NCI-H2029 treated with DMSO at 0.1 percent for 48 hours (cell line): ENCODE measurements around the gene DCTD.
"Not testable (repeated sequence)": the region's sequence is repeated elsewhere in the genome, so short reads cannot be mapped to it uniquely, and the experiment has no call there.

Experiments
- DNase-seq: peaks from one replicate; lab custom pipeline; 2025; lab: John Stamatoyannopoulos, UW

DCTD gene

DNA sequence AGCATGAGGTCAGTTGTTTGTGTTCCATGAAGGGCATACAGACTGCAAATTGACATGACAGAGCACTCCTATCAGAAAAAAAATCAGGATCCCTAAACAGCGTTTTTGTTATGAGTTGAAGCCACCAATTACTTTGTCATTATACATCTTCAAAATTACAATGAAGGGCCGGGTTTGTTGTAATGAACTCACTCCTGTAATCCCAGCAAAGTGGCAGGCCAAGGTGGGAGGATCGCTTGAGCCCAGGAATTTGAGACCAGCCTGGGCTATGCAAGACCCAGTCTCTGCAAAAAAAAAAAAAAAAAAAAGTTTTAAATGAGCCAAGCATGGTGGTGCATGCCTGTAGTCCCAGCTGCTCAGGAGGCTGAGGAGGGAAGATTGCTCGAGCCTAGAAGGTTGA, 3.5 kb upstream of the DCTD start:
- no peak for DNase-seq

DNA sequence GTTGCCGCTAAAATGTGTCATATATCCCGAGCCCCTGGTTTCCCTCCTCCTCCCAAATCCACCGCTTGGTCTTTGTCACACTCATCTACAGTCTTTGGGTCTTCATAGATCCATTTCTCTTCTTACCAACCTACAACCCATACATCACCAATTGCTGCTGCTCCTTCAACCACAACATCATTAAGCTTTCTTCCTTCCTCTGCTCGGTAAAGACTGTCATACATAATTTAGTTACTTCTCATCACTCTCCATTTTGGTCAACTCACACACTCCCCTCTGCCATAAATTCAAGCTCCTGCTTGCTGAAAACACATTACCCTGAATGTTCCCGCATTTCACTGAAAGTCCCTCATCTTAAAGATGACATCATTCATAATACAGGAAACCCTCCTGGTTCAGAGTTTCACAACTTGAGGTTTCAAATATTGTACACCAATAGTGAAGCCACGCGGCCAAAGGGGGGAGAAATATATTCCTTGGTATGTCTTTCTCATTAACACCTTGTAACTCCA, 1.7 kb upstream of the DCTD start:
- DNase-seq: no peak

DNA sequence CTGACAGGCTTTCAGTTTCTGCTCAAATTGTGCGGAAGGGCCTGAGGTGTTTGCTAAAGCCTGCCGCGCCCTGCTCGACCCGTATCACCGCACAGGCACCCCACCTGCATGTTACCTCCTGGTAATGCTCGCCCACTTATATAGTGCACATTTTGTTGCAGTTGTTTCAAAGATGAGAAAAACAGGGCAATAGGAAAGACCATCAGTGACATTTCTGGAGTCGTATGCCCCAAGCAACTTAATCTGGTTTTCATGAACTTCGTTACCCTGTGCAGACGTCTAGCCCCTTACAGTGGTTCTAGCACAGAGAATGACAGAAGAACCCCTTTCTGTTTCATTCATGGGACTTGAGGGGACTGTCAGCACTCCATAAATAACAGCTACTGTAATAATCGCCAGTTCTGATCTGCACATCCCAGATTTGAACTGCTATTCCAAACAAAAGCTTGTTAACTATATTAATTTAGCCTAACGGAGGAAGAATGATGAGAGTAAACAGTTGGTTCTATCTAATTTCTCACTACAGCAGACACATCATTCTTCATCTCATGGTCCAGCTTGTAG, 940 bp upstream of the DCTD start:
- DNase-seq: no peak

DNA sequence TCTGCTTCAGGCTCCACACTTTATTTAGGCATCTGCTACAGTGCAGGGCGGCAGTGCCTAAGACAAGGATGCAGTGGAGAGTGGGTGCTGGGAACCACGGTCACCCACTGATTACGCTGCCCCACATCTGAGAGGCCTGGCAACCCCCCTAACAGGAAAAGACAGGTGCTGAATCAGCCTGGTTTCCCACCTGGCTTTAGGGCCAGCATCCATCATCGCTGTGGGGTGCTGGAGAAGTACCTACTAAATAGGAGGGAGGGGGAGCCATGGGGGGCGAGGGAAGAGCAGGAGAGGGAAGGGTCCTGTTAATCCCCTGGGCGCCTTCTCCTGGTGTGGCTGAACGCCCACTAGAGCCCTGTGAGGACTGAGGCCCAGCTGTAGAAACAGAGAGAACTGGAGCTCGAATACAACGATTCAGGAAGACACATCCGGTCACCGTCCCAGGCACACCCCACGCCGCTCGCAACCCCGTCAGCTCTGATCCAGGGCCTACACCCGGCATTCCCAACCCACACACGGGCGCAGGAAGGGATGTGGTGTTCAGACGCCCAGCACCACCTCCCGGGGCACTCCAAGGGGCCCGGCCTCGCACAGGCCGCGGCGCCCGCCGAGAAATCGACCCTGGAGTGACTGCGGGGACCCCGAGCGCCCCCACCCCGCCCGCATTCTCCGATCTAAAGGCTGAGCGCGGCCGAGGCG, 554 bp downstream of the DCTD start:
- DNase-seq: peak; percentile 11

DNA sequence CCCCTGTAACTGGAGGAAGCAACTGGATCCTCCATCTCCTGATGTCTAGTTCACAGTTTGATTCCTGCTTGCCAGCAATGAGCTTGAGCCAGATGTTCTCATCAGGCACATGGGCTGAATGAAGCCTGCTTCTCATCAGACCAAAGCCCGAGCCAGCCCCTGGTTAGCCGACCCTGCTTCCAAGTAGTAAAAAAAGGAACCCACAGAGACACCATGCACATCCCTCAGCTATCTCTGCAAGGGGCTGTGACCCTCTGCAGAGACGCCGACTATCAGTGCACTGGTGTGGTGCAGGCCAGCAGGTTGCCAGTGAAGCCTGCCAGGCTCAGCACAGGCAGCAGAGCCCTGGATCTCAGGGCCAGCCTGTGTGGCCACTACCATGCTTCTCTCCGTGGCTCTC, 2.8 kb downstream of the DCTD start:
- DNase-seq: no peak

DNA sequence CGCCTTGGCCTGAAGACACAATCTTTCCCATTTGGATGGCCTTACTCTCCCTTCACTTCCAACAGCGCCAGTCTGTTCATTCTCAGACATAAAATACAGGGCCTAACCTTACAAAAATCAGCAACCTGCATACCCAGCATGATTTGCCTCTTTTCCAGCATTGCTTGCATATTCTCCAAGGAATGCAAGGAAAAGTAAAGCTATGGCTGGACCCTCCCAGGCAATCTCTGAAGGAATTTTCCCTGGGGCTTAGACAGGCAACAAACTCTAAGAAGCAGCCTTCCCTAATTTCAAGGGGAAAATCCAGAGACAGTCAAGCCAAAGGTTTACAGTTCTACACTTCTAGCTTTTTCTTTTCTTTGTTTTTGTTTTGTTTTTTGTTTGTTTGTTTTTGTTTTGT, 3.6 kb downstream of the DCTD start:
- no peak for DNase-seq

DNA sequence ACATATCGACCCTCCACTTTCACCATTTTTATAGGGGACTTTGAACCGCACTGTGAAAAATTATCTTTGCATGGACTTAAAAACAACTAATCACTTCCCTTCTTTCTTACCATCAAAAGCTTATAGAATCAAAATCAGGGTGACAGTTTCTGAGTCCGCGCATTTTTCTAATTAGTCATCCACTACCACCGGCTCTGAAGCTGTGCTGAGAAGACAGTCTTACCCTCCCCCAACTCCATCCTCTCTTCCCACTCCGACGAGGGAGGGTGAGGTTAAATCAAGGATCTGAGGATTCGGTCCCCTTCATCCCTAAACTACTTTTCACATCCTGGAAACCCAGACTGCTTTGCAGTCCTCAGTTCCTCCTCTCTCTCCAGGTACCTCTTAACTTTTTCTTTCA, 4.2 kb downstream of the DCTD start:
- no peak for DNase-seq

DNA sequence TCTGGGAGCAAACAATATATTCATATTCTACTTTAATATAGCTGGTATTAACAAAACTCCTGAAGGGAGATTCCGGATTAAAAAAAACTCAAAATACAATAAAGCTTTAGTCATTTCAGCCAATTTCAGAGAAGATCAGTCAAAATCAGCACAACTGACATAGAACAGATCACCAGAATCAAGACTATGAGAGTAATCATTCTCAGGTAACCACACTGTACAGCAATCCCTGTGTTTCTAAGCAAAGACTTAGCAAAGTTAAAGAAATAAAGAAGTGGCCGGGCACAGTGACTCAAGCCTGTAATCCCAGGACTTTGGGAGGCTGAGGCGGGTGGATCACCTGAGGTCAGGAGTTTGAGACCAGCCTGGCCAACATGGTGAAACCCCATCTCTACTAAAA, 9.1 kb downstream of the DCTD start:
- DNase-seq: no peak

DNA sequence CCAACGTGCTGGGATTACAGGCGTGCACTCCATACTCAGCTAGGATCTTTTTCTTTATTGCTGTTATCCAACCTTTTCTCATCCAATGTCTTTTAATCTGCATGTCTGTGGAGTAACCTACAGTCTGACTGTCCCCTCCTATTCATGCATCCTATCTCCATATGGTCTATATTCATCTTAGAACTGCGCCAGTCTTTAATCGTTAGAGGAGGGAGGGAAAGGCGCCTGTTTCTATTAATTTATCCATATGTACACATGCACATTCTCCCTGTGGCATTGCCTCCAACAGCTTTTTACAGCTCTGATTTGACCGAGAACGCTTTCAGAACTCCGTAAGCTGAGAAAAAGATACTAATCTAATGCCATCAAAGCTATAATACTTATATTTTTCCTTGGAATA, 9.8 kb downstream of the DCTD start:
- no peak for DNase-seq

DNA sequence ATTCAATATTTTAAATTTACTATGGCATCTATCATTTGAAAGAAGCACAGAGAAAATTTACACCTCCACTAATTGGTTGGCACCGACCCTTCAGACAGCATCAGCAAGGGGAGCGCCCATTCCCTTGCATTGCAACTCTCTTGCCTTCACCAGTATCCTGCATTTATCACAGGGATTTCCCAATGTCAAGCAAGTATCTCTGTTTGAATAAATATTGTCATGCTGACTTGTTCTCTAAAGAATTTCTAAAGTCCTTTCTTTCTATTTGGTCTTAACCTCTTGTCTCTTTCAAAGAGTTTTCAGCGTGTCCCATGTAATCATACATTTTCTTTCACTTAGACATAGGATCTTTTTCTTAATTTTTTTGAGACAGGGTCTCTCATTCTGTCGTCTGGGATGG, 10.4 kb downstream of the DCTD start:
- no peak for DNase-seq

DNA sequence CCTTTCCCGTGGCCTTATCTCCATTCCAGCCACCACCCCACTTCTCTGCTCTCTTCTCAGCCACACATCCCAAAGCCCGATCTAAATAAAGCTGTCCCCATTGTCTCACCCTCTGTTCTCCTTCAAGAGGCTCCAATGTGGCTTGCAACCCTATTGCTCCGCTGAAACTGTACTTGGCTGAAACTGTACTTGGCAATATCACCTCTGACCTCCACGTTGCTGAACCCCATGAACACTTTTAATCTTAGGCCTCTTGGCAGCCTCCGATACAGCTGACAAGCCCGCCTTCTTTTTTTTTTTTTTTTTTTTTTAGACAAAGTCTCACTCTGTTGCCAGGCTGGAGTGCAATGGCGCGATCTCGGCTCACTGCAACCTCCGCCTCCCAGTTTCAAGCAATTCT, 12.1 kb downstream of the DCTD start:
- no peak for DNase-seq

DNA sequence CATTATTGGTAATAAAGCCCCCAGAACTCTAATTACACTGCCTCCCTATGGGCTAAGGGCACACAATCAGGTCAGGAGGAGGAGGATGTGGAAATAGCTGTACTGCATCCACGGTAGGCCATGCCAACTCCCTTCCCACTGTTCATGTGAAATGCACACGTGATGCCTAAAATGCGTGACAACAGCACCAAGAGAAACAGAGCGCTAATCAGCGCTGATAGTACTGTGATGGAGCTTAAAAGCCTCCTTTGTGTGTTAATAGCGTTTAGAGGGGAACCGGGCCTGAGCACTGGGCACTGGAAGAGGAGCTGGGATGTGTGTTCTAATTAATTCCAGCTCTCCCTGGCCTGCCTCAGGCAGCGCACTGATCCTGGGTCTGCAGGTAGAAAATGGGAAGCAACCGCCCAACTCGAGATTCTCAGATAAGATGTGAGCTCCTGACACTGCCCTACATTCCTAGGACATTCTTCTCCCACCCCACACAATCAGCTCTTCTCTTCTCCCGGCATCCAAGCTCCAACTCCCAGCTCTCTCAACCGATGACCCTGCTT, 12.9 kb downstream of the DCTD start:
- DNase-seq: no peak

DNA sequence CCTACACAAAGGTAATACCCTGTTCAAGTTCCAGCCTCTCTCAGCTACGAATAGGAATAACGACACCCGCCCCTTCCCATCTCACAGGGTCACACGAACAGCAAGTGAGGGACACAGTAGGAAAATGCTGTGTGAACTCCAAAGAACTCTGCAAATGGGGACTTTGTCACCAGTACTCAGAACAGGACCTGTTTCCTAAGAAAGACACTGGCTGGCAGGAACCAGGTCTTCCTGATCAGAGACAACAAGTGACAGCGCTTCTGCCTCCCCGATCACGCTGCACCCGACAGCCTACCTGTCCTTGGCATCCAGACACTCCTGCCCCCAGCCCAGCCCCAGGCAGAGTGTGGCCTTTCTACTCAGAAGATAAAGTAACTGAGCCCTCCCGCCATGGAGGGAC, 14.2 kb downstream of the DCTD start:
- DNase-seq: no peak

DNA sequence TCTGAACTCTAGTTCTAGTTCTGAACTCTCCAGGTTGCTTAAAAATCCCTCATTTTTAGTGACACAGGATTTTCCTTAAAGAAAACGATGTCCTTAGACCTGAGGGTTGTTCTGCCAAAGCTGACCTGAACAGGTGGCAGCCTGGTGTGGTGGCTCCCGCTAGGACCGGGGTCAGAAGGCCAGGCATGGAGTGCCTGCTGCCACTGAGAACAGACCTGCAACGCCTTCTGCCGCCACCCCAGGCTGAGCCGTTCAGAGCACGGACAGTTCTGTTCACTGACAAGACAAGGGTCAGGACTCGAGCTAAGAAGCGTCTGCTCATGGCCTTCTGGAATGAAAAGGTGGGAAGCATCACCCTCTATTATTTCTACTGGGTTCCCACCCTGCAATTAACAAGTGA, 15.8 kb downstream of the DCTD start:
- DNase-seq: no peak

DNA sequence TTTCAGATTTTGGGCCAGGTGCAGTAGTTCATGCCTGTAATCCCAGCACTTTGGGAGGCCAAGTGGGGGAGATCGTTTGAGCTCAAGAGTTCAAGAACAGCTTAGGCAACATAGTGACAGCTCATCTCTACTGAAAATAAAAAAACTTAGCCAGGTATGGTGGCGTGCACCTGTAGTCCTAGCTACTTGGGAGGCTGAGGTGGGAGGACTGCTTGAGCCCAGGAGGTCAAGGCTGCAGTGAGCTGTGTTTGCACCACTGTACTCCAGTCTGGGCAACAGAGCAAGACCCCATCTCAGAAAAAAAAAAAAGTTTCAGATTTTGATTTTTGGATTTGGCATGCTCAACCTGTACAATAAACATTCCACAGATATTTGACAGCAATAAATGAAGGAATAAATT, 17.2 kb downstream of the DCTD start:
- not testable (repeated sequence) for DNase-seq

DNA sequence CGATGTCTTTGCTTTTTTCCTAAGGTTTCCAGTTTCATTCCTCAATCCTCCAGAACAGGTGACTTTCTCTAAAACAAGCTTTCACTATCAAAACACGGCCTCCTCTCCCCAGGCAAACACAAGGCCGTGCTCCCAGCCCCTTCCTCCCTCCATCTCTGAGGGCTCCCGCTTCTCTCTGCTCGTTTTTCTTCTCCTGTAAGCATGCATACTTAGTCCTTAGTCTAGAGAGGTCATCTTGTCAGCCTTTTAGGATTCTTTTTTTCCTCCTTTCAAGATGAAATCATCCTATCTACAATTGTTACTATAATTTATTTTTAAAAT, 18.7 kb downstream of the DCTD start:
- no peak for DNase-seq

DNA sequence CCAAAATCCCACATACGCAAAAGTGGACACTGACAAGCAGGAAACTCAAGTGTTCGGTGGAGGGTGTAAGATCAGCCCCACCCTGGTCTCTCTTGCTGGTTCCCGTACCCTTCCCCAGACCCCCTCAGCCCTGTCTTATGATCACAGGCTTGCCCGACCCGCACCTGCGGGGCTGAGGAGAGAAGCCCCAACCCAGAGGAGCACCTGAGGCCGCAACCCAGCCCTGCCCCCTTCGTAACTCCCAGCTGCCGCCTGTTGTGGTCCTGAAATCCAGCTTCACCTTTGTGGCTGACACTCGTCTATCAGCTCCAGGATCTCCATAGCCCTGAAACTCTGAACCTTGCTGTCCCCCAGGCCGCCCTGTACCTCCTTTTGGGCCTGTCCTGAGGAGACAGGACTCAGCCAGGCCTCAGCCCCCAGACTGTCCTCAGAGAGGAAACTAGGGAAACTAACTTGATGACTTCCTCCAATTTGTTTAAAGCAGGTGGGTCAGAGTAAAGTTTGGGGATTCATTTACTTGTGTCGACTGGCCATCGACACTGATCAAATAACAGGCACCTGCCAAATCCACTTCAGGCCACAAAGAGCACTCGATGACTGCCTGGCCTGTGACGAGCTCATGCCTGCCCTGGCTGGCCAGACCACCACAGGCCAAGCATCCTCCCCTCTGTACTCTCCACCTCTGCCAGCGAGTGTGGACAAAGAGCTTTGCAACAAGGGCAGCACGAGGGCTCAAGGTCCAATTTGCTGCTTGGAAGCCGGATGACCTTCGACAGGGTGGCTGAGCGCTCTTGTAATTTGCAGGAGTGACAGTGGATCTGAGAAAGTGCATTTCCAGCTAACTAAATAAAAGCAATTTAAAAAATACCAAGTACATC, 19.3 kb downstream of the DCTD start:
- DNase-seq: peak; percentile 64

DNA sequence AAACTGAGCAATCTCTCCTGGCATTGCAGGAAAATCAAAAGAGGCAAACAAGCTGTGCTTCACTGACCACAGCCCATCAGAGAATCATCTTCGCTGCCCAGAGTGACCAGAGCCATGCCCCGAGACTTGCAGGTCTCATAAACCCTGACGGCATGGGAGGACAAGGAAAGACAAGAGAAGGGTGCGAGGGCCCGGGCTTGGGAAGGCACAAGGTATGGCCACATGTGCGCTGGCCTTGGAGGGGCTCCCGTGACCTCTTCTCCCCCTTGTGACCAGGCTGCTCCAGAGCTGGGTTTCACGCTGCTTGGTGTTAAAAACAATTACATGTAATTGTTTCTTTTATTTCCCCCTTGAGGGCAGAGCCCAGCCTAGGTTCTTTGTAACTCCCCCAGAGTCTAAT, 20.8 kb downstream of the DCTD start:
- no peak for DNase-seq

DNA sequence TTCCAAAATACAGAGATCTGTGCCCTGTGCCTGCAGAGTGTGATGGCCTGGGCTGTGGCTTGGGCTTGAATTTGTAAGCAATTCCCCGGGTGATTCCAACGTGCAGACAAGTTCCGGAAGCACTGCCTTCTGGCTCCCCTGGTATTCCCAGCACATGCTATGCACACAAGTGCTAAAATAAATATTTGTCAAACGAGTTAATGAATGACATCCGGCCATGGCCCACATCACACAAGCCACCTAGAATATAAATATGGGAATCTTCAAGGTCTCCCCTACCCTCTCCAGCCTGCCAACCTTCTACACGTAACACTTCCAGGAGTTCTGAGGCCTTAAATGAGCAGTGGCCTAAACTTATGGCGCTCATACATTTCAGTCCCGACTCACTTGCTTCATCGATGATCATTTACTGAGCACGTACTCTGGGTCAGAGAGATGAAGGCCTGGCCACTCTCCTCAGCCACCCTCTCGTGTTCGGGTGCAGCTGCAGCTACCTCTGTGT, 21.3 kb downstream of the DCTD start:
- no peak for DNase-seq

DNA sequence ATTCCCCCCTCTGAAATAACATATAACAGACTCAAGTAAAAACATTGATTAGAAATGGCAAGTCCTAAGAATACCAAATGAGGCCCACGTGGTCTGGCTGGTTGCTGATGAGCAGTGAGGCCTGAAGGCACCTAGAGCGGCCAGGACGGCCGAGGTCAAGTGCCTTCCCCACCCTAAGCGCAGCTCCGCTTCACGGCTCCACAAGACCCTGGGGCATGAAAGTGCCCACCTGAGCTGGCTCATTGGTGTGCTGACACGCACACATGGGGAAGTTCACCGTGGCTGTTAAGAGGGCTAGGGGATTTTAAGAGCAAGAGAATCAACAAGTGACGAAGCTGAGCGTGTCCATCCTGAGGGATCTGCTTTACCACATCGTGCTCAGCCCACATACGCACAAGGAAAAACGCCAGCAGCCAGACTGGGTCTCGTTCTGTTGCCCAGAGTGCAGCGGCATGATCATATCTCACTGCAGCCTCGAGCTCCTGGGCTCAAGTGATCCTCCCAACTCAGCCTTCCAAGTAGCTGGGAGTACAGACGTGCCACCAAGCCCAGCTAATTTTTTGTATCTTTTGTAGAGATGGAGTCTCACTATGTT, 22.4 kb downstream of the DCTD start:
- no peak for DNase-seq

DNA sequence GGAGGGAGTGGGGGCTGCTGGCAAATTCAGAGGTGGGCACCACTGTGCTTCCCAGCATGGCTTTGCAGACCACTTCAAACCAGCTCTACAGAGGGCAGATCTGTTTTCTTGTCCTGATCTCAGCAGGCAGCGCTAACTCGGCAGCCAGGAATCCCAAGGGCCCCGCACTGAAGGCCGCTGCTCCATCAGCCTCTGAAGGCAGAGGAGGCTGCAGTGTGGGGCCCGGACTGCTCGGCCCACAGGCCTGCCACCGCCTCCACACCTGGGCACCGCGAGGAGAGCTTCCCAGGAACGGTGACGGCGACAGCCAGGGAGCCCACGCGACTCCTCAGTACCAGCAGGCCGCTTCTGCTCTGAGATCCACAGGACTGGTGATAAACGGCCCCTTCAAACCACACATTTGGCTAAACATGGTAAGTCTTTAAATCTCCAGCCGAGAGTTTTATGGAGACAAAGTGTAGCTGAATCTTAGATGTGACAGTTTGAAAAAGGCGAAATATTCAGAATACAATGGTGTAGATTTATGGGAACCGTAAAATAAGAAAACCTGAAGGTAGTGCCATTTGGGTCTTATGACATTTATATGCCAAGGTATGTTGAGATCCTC, 23.6 kb downstream of the DCTD start:
- DNase-seq: no peak

DNA sequence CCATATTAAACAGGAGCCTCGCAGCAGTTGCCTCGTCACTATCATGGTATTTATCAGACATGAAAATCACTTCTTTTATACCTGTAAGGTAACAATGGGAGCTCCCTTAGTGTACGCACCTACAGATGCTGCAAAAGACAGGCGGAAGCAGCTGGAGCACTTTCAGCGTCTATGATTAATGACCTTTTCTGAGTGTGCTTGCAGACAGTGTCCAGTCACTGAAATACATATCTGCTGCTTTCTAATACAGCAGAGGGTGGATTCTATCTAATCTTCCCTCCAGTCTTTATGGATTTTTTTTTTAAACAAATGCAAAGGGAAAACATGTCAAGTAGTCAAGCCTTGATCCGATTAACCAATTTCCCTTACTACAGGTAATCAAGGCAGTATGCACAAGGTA, 24.1 kb downstream of the DCTD start:
- DNase-seq: no peak
